HG03378 (cell line): Measurements from ENCODE around the gene NXPH4.

ENCODE experiments used
- ATAC-seq: cut with Tn5 transposase; IDR thresholded peaks from one replicate; pipeline ENCODE4 v1.9.1; 2021; ENCODE audit warnings: mild to moderate bottlenecking, moderate library complexity; ENCODE audit not compliant: unreplicated experiment

NXPH4 gene

GRCh38 chr12:57268264-57268663, 51.7 kb downstream of the NXPH4 start:
- no peak for ATAC-seq

GRCh38 chr12:57270966-57271470, 54.4 kb downstream of the NXPH4 start:
- ATAC-seq, result no peak

- ATAC-seq, result no peak
Measured at GRCh38 chr12:57272337-57273151, 56.0 kb downstream of the NXPH4 start.

- no peak for ATAC-seq
Measured at GRCh38 chr12:57273516-57273915, 56.9 kb downstream of the NXPH4 start.
